ENCODE measurements around the gene SEPTIN10.
"Not testable (repeated sequence)": the region's sequence is repeated elsewhere in the genome, so short reads cannot be mapped to it uniquely, and the experiment has no call there.

The SEPTIN10 gene

GRCh38 chr2:109613922-109614714 lies at the start of gene SEPTIN10, which contains the start of gene SOWAHC:
Gene SEPTIN10 (minus strand): TSS chr2:109613966. CDS start chr2:109613827, 139 bp downstream.
Gene SOWAHC (plus strand): TSS chr2:109614364. CDS start chr2:109614490, 126 bp downstream.
- DNase-seq (ENCODE audit: low spot score), result peak; percentile 85

GRCh38 chr2:109662889-109663288 lies 49.1 kb upstream of the SEPTIN10 start:
- no peak for DNase-seq (ENCODE audit: low spot score)

- no peak for DNase-seq (ENCODE audit: low spot score)
Measured at GRCh38 chr2:109660046-109660860, 46.5 kb upstream of the SEPTIN10 start.

GRCh38 chr2:109659396-109660045 lies 45.8 kb upstream of the SEPTIN10 start:
- DNase-seq (ENCODE audit: low spot score), result no peak

- no peak for DNase-seq (ENCODE audit: low spot score)
Measured at GRCh38 chr2:109655287-109655686, 41.5 kb upstream of the SEPTIN10 start.

GRCh38 chr2:109654326-109655050 lies 40.7 kb upstream of the SEPTIN10 start:
- DNase-seq (ENCODE audit: low spot score), result no peak

GRCh38 chr2:109649736-109650695 lies 36.2 kb upstream of the SEPTIN10 start:
- no peak for DNase-seq (ENCODE audit: low spot score)

- DNase-seq (ENCODE audit: low spot score), result no peak
Measured at GRCh38 chr2:109648041-109648527, 34.3 kb upstream of the SEPTIN10 start.

GRCh38 chr2:109647636-109648035 lies 33.9 kb upstream of the SEPTIN10 start:
- DNase-seq (ENCODE audit: low spot score), result no peak

- DNase-seq (ENCODE audit: low spot score), result no peak
Measured at GRCh38 chr2:109646961-109647360, 33.2 kb upstream of the SEPTIN10 start.

GRCh38 chr2:109645412-109646184 lies 31.8 kb upstream of the SEPTIN10 start:
- no peak for DNase-seq (ENCODE audit: low spot score)

- no peak for DNase-seq (ENCODE audit: low spot score)
Measured at GRCh38 chr2:109644571-109645275, 31.0 kb upstream of the SEPTIN10 start.

GRCh38 chr2:109640000-109640399 lies 26.2 kb upstream of the SEPTIN10 start:
- not testable (repeated sequence) for DNase-seq (ENCODE audit: low spot score)

- peak; percentile 36 for DNase-seq (ENCODE audit: low spot score)
Measured at GRCh38 chr2:109638795-109639194, 25.0 kb upstream of the SEPTIN10 start.

- DNase-seq (ENCODE audit: low spot score), result peak; percentile 42
Measured at GRCh38 chr2:109637749-109638570, 24.2 kb upstream of the SEPTIN10 start.

GRCh38 chr2:109636317-109636716 lies 22.6 kb upstream of the SEPTIN10 start:
- DNase-seq (ENCODE audit: low spot score), result no peak

GRCh38 chr2:109635426-109636304 lies 21.9 kb upstream of the SEPTIN10 start:
- no peak for DNase-seq (ENCODE audit: low spot score)

Data from activated CD4-positive, alpha-beta T cell treated with anti-CD3 and anti-CD28 coated beads, Interleukin-2, Interleukin-4, amounts not matched to agents 100 ng/mL and 50 ng/mL, durations not matched to agents 16 hours and 8 hours (primary cell).